ENCODE measurements around the gene TEKT1. TPM values are rescaled to one million over a fixed set of nuclear protein-coding genes. Genes with fewer than 3 reads are reported as not detected.

TEKT1 gene
- total RNA-seq, 1 experiment from 2014 or later, result not detected

DNA sequence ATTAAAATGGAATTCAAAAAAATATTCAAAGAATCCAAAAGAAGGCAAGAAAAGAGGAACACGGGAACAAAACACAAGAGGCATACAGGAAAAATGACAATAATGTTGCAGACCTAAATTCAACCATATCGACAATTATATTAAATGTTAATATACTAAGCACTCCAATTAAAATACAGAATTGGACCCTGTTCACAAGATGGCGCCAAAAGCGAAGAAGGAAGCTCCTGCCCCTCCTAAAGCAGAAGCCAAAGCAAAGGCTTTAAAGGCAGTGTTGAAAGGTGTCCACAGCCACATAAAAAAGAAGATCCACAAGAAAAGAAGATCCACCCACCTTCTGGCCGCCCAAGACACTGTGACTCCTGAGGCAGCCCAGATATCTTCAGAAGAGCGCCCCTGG, 82.0 kb downstream of the TEKT1 start:
- no peak overlapping the region for H3K4me3 Mint-ChIP-seq

More for the DNA sequence above, 82.0 kb downstream of the TEKT1 start:
- Histone ChIP-seq H4K20me1 (ENCODE audit: control insufficient read depth, insufficient read depth, insufficient read length) (no peaks in the 10 kb centered on the region), H3K4me2 (ENCODE audit: insufficient read depth, insufficient read length, low read length) (no peak overlapping the region), H2AFZ (ENCODE audit: low read length) (no peak overlapping the region), H3K27ac (ENCODE audit: insufficient read length, low read depth, low read length) (no peak overlapping the region), H3K18ac (ENCODE audit: insufficient read length, low read depth, low read length) (no peak overlapping the region), H3K14ac (ENCODE audit: insufficient read depth, low read length) (no peak overlapping the region), H3K9me3 (ENCODE audit: control insufficient read depth, low read depth, low read length) (no peaks in the 10 kb centered on the region), H3K79me1 (ENCODE audit: insufficient read depth, low read depth, low read length, poor library complexity, severe bottlenecking) (no peaks in the 10 kb centered on the region), H4K8ac (replicated peaks; ENCODE audit: insufficient read length, low read depth, low read length) (no peak overlapping the region), H2BK15ac (ENCODE audit: low read depth, low read length) (no peak overlapping the region), H2BK120ac (ENCODE audit: low read depth, low read length, poor library complexity, severe bottlenecking) (no peak overlapping the region), H3K4me1 (ENCODE audit: insufficient read depth, low read length) (peaks cover 9% of the 10 kb centered on the region; the same call in 1 of the 2 replicates), H3K27me3 (ENCODE audit: insufficient read depth, low read length) (no peaks in the 10 kb centered on the region), H3K9ac (ENCODE audit: extremely low read depth, insufficient read length, low read length) (no peak overlapping the region), H3T11ph (ENCODE audit: low read length) (no peak overlapping the region), H2BK12ac (ENCODE audit: insufficient read length, low read depth, low read length) (no peak overlapping the region), H4K5ac (ENCODE audit: insufficient read length, low read depth, low read length) (no peak overlapping the region), H3K4ac (ENCODE audit: low read depth, low read length) (no peak overlapping the region), H3K56ac (ENCODE audit: insufficient read length, low read depth, low read length) (no peak overlapping the region), H2BK5ac (ENCODE audit: insufficient read length, low read length) (no peak overlapping the region), H3K23ac (ENCODE audit: insufficient read length, low read depth, low read length) (no peak overlapping the region), H3K23me2 (ENCODE audit: insufficient read length, low read depth, low read length, poor library complexity, severe bottlenecking) (no peaks in the 10 kb centered on the region), H2BK20ac (ENCODE audit: low read depth, low read length, poor library complexity, severe bottlenecking) (no peak overlapping the region), H3K79me2 (ENCODE audit: insufficient read depth, low read length) (no peaks in the 10 kb centered on the region), H2AK5ac (ENCODE audit: insufficient read length, low read length) (no peak overlapping the region), H4K91ac (ENCODE audit: insufficient read length, low read depth, low read length) (no peak overlapping the region)
- Mint-ChIP-seq H3K9me3 (peaks cover 4 to 8% of the 10 kb centered on the region in 2 experiments; a peak in 3 of 5 replicates), H3K27ac (no peak overlapping the region), H3K36me3 (ENCODE audit: insufficient read depth in 1 of 3, low read depth in 3 of 3) (no peaks in the 10 kb centered on the region), H3K4me1 (peaks cover 17% of the 10 kb centered on the region in 2 experiments), H3K27me3 (ENCODE audit: low read depth) (peaks cover 6% of the 10 kb centered on the region; the same call in 1 of the 2 replicates)
- TF ChIP-seq CTCF (conservative IDR thresholded peaks at IDR 0.05), result peak; percentile 29; the same call in 2 of the 3 replicates
- WGBS (ENCODE audit: extremely low coverage, insufficient read length, low lambda C conversion rate), result no CpG with 5 or more reads among the region's 6 CpGs
- no peak for DNase-seq
